ENCODE measurements around the gene SLC48A1.

SLC48A1 gene

DNA sequence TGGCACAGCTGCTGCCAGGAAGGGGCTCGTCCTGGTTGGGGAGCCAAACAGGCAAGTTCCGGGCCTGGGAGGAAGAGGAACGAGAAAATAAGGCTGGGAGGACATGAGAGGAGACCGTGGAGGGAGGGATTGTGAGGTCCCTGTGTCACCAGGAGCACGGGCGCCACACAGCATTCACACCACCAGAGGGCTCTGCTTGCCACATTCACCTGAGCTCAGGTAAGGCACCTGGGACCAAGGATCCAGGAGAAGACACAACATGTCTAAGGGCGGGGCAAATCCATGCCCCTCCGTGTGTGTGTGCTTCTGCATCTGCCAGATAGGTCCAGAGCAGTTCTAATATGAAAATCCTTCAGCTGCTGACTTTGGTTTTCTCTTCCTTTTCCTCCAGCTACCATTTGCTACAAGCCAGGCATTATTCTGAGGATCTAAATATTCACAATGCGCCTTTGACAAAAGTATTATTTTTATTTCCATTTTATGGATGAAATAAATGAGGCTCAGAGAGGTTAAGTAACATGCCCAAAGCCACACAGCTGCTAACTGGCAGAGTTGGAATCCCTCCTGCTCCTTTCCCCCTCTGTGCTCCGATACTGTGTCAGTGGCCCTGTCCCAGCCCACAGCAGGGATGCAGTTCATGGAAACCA lies 28.9 kb upstream of the SLC48A1 start:
- no peak for DNase-seq (ENCODE audit: low spot score)

- DNase-seq (ENCODE audit: low spot score) = no peak
These were observed 28.1 kb upstream of the SLC48A1 start for GRCh38 chr12:47744778-47745436.

DNA sequence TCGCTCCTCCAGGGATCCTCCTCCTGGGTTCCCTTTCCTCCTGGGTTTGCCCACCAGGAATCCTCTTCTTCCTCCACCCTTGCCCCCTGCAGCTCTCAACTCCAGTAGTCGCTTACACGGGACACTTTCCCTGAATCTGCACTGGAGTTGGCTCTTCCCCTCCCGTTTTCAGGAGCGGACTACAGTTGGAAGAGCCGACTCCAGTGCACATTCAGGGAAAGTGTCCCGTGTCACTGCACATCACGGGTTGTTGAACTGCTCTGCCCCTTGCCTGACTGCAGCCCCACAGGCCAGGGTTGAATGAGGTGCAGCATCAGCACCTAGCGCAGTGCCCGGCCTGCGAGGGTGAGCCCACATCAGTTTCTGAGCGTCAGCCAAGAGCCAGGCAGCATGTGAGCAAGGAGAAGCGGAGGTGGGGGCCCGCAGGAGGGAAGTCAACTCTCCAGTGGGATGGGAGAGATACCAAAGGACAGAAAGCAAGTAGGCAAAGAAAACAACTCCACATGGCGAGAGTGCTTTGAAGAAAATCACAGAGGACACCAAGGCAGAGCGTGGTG lies 27.5 kb upstream of the SLC48A1 start:
- no peak for DNase-seq (ENCODE audit: low spot score)

GRCh38 chr12:47746073-47746472 lies 27.0 kb upstream of the SLC48A1 start:
- DNase-seq (ENCODE audit: low spot score) = no peak

DNA sequence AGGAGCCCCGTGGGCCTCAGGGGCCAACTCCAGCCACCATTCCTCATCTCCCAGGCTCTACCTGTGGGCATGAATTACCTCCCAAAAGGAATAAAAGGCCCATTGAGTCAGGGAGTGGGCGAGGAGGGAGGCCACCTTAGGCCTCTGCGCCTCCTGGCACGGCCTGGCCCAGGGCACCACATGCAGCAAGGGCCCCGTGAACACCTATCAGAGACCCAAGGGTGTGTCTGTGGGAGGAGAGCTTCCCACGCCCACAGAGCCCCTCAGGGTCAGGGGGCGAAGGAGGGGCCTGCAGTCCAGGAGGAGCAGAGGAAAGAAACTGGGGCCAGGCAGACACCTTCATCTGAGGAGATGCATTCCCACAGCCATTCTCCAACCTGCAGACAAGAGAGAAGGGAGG lies 26.5 kb upstream of the SLC48A1 start:
- DNase-seq (ENCODE audit: low spot score) = no peak

- DNase-seq (ENCODE audit: low spot score) = no peak
These were observed 25.9 kb upstream of the SLC48A1 start for GRCh38 chr12:47747126-47747525.

DNA sequence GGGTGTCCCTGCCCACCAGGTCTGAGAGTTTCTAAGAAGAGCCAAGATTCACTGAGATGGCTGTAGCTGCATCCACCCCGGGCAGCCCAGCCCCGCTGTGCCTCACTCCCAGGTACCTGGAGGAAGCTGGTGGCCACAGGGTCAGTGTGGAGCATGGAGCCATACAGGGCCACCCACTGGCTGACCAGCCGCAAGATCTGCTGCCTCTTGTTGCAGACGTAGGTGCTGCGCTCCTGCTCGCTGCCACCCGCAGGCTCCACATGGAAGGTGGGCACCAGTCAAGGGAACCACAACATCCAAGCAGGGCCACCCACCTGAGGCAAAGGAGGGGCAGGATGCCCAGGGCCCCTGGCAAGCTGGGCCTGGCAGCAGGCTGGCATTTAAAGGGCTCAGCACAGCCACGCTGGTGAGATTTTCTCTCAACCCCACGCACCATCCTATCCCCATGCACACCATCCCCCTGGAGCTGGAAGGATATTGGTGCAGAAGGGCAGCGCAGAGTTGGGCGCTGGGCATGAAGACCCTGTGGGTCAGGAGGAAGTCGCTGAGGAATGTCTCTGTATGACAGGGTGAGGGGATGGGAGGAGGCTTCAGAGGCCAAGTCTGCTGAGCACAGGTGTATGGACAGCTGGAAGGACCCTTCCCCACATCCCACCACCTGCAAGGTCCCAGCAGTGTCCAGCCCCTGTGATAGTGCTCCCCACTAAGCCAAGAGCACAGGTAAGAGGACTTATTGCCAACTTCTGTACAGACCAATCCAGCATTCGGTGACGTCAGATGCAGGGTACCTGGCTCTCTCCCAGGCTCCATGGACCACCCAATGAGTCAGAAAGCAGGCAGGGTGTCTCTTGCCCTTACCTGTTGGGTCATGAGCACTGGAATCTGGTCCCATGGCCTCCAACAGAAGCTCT lies 25.2 kb upstream of the SLC48A1 start:
- no peak for DNase-seq (ENCODE audit: low spot score)

DNA sequence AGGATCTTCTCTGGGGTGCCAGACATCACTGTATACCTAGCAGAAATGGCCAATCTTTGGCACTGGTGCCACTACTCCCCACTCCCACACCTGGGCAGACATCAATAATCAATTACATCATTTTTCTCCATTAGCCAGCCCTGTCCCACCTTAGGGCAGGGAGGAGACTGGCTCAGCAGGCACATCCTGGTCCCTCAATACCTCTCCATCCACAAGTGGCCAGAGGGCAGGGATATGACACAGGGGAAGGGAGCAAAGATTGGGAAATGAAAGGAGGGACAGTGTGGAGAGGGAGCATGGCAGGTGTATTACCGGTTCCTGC lies 24.6 kb upstream of the SLC48A1 start:
- DNase-seq (ENCODE audit: low spot score) = no peak

- DNase-seq (ENCODE audit: low spot score) = no peak
These were observed 24.1 kb upstream of the SLC48A1 start for GRCh38 chr12:47748899-47749298.

DNA sequence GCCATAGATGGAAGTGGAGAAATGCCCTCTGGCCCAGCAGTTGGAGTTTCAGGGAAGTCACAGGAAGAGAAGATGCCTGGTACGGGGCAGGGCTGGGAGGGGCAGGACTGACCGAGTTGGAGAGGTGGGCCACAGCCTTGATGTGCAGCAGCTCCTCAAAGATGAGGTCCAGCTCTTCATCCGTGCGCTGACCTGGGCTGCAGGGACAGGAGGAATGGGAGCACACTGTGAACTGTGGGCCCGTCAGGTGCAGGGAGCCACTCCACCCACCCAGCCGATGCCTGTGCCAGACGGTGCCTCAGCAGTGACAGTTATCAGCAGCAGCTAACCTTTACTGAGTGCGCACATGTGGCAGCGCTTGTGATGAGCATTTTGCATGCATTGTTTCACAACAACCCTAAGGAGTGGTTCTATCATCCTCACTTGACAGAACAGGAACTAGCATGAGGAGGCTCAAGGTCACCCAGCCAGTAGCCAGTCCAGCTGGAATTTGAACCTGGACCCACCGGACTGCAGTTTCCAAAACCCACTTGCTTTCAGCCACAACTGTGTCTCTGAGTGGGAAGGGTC lies 22.7 kb upstream of the SLC48A1 start:
- DNase-seq (ENCODE audit: low spot score) = no peak

GRCh38 chr12:47750916-47751470 lies 22.0 kb upstream of the SLC48A1 start:
- DNase-seq (ENCODE audit: low spot score) = no peak

GRCh38 chr12:47751561-47751960 lies 21.5 kb upstream of the SLC48A1 start:
- no peak for DNase-seq (ENCODE audit: low spot score)

DNA sequence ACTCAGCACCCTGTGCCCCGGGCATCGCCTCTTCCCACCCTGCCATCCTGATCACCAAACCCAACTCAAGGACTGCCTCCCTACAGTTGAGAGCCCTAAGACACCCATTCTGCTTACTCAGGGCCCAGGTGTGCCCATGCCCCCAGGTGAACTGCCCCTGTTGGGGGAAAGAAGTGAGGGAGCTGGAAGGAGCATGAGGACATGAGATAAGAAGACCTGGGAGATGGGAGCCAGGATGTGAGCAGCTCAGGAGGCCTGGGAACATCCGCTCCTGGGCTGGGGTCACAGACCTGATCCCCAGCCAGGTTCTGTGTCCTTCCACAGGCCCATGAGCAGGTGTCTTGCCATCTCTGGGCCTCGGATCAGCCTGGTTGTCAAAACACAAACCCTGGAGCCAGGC lies 20.9 kb upstream of the SLC48A1 start:
- DNase-seq (ENCODE audit: low spot score) = no peak

GRCh38 chr12:47752552-47752951 lies 20.5 kb upstream of the SLC48A1 start:
- peak; percentile 82 for DNase-seq (ENCODE audit: low spot score)

- no peak for DNase-seq (ENCODE audit: low spot score)
These were observed 19.7 kb upstream of the SLC48A1 start for GRCh38 chr12:47753021-47754001.

DNA sequence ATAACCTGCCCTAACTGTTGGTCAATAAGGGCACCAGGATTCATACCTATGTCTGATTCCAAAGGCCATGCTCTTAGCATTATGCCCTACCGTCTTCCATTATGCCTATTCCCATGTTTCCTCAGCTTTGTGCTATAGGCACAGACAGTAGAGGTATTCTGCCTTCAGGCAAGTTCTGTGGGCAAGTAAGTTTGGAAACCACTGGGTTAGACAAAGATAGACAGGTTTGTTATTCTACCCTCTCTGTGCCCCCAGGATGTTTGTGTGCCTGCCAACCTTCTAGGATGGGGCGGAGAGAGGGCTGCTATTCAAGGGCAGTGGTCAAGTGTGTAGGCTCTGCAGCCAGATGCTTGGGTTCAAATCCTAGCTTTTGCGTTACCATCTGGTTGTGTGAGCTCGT lies 18.9 kb upstream of the SLC48A1 start:
- no peak for DNase-seq (ENCODE audit: low spot score)

- no peak for DNase-seq (ENCODE audit: low spot score)
These were observed 18.2 kb upstream of the SLC48A1 start for GRCh38 chr12:47754881-47755280.

GRCh38 chr12:47755655-47756562 lies 17.1 kb upstream of the SLC48A1 start:
- no peak for DNase-seq (ENCODE audit: low spot score)

- DNase-seq (ENCODE audit: low spot score) = no peak
These were observed 15.6 kb upstream of the SLC48A1 start for GRCh38 chr12:47757364-47757839.
